HepG2 (cell line): ENCODE measurements around the gene WLS. TPM values are rescaled to one million over a fixed set of nuclear protein-coding genes. Genes with fewer than 3 reads are reported as not detected.

Experiments
- ATAC-seq: fragments of 200-7000 bp; cut with Tn5 transposase; 3 replicates; pipeline ENCODE4 v1.9.1; 2020; ENCODE audit warnings: mild to moderate bottlenecking, moderate library complexity
- BruUV-seq: library from RNA; stranded (reverse); fragments of 400-500 nt; replicated peaks from 2 replicates; lab custom pipeline; 2021; lab: Mats Ljungman, UMichigan
- CTCF ChIA-PET: fragments of 300-600 bp; formaldehyde crosslinking; extraction: SDS; loops from one replicate; lab custom pipeline; 2021; ENCODE audit warnings: low total read pairs, inconsistent platforms, low intra/inter-chr PET ratio; lab: Yijun Ruan, JAX
- POLR2A ChIA-PET: fragments of 350-600 bp; sonication (Branson Sonifier 250); formaldehyde crosslinking; loops from one replicate; lab custom pipeline; 2020; ENCODE audit warnings: antibody characterized with exemption, inconsistent platforms; lab: Yijun Ruan, JAX
- DNase-seq: peaks from one replicate; pipeline ENCODE4 v3.0.0-alpha.2; 2015; ENCODE audit warnings: low spot score
- FAIRE-seq: peaks from 3 replicates; lab custom pipeline; 2011; peaks lifted over from hg19 to GRCh38; lab: Jason Lieb, UNC
- H2AFZ ChIP-seq: one replicate; pipeline ENCODE4 v1.6.1; 2011; ENCODE audit warnings: low read length, inconsistent platforms
- H3K27ac ChIP-seq: fragments of 300-600 bp; 3 replicates; pipeline ENCODE4 v1.8.0; 2011; ENCODE audit warnings: mixed run types, mild to moderate bottlenecking, mixed read lengths, low read length, inconsistent platforms; ENCODE audit not compliant: insufficient read depth; ENCODE audit errors: extremely low read length
- H3K27me3 ChIP-seq, 2 experiments: fragments of 200-600 bp in 1 of 2; 2 replicates in 1 of 2; 3 replicates in 1 of 2; pipeline versions ENCODE4 v1.6.0 to v1.8.0; 2011; ENCODE audit warnings: low read length in 2 of 2, mild to moderate bottlenecking in 2 of 2, moderate library complexity in 2 of 2, inconsistent platforms in 1 of 2; ENCODE audit not compliant: insufficient read depth in 2 of 2, control insufficient read depth in 1 of 2
- H3K36me3 ChIP-seq, 2 experiments: fragments of 200-600 bp in 1 of 2; replicated peaks in 1 of 2; 2 replicates in 1 of 2; 3 replicates in 1 of 2; pipeline versions ENCODE4 v1.5.1 to v1.8.0; 2011; ENCODE audit warnings: low read length in 2 of 2, inconsistent platforms in 1 of 2; ENCODE audit not compliant: insufficient read depth in 2 of 2, control insufficient read depth in 1 of 2
- H3K4me1 ChIP-seq: 2 replicates; pipeline ENCODE4 v1.5.1; 2012; ENCODE audit warnings: low read length, inconsistent platforms; ENCODE audit not compliant: insufficient read depth
- H3K4me2 ChIP-seq: 2 replicates; pipeline ENCODE4 v1.6.0; 2011; ENCODE audit warnings: low read depth, low read length, inconsistent platforms
- H3K4me3 ChIP-seq, 3 experiments: fragments of 200-600 bp in 1 of 3; sonication (generic), shearing (Covaris generic) in 1 of 3; replicated peaks in 1 of 3; 2 replicates each; pipeline ENCODE4 v1.5.1; 2011 to 2016; ENCODE audit warnings: low read length in 3 of 3, inconsistent platforms in 2 of 3, low read depth in 2 of 3, mild to moderate bottlenecking in 2 of 3, control low read depth in 1 of 3, mixed read lengths in 1 of 3; ENCODE audit not compliant: insufficient read depth in 1 of 3
- H3K79me2 ChIP-seq: one replicate; pipeline ENCODE4 v1.6.1; 2011; ENCODE audit warnings: low read length, inconsistent platforms; ENCODE audit not compliant: insufficient read depth
- H3K9ac ChIP-seq: 2 replicates; pipeline ENCODE4 v1.6.0; 2011; ENCODE audit warnings: mild to moderate bottlenecking, low read depth, low read length, inconsistent platforms; ENCODE audit not compliant: insufficient read depth
- H3K9me3 ChIP-seq: 2 replicates; pipeline ENCODE4 v1.5.1; 2012; ENCODE audit warnings: mild to moderate bottlenecking, low read length
- H4K20me1 ChIP-seq: 2 replicates; pipeline ENCODE4 v1.6.0; 2011; ENCODE audit warnings: inconsistent platforms, mild to moderate bottlenecking, low read length, moderate library complexity; ENCODE audit not compliant: insufficient read depth
- ATAD3A ChIP-seq: sonication (generic); formaldehyde crosslinking; IDR thresholded peaks from 2 replicates; pipeline ENCODE4 v1.4.0; 2020; ENCODE audit warnings: missing genetic modification reagents
- ATF1 ChIP-seq: IDR thresholded peaks from 2 replicates; pipeline ENCODE4 v1.6.1; 2016; ENCODE audit warnings: mild to moderate bottlenecking, control low read depth
- ESRRA ChIP-seq: sonication (generic); formaldehyde crosslinking; IDR thresholded peaks from 2 replicates; pipeline ENCODE4 v1.5.1; 2020; ENCODE audit warnings: mild to moderate bottlenecking, low read depth, missing genetic modification reagents
- GABPB1 ChIP-seq: IDR thresholded peaks from 2 replicates; pipeline ENCODE4 v1.6.1; 2016; ENCODE audit warnings: mild to moderate bottlenecking, missing genetic modification reagents, moderate library complexity, missing compliant biosample characterization
- HES4 ChIP-seq: sonication (generic); formaldehyde crosslinking; IDR thresholded peaks from 2 replicates; pipeline ENCODE4 v1.9.0; 2021; ENCODE audit warnings: mild to moderate bottlenecking, missing genetic modification reagents, borderline replicate concordance
- HOXA9 ChIP-seq: sonication (generic); formaldehyde crosslinking; IDR thresholded peaks from 2 replicates; pipeline ENCODE4 v1.8.1; 2022; ENCODE audit warnings: missing genetic modification reagents, mild to moderate bottlenecking, moderate library complexity, borderline replicate concordance
- HOXD1 ChIP-seq: sonication (generic); formaldehyde crosslinking; IDR thresholded peaks from 2 replicates; pipeline ENCODE4 v1.5.0; 2020; ENCODE audit warnings: missing genetic modification reagents
- MZF1 ChIP-seq: sonication (generic); formaldehyde crosslinking; IDR thresholded peaks from 2 replicates; pipeline ENCODE4 v1.8.1; 2023; ENCODE audit warnings: mild to moderate bottlenecking, missing genetic modification reagents, borderline replicate concordance
- WIZ ChIP-seq: sonication (generic); formaldehyde crosslinking; IDR thresholded peaks from 2 replicates; pipeline ENCODE4 v1.5.1; 2020; ENCODE audit warnings: mild to moderate bottlenecking, missing genetic modification reagents
- ZNF660 ChIP-seq: sonication (generic); formaldehyde crosslinking; IDR thresholded peaks from 2 replicates; pipeline ENCODE4 v1.5.1; 2020; ENCODE audit warnings: mild to moderate bottlenecking, low read depth, missing genetic modification reagents, borderline replicate concordance
- ZNF678 ChIP-seq: sonication (generic); formaldehyde crosslinking; IDR thresholded peaks from 2 replicates; pipeline ENCODE4 v1.4.0; 2020; ENCODE audit warnings: mild to moderate bottlenecking, missing genetic modification reagents
- ZNF740 ChIP-seq: sonication (generic); formaldehyde crosslinking; IDR thresholded peaks from 2 replicates; pipeline ENCODE4 v1.4.0; 2020; ENCODE audit warnings: missing genetic modification reagents
- WGBS: methylation state at CpG from one replicate; pipeline ENCODE4 v1.1.6; 2017; ENCODE audit warnings: low lambda C conversion rate; 5-methylcytosine and 5-hydroxymethylcytosine counted together
- in situ Hi-C: cut with HindIII; loops from 2 replicates; pipeline ENCODE4 v1.10.0; 2017; ENCODE audit warnings: low pct_unique_long_range_greater_than_20kb; ENCODE audit not compliant: extremely low pct_ligation_motif_present
- intact Hi-C: fragments of 100-400 bp; cut with micrococcal nuclease; formaldehyde crosslinking; loops from one replicate; pipeline ENCODE4 v1.10.0; 2022; ENCODE audit not compliant: unreplicated experiment
- polyA plus RNA-seq, 8 experiments: library from polyadenylated mRNA; depleted of rRNA in 3 of 8; stranded (reverse) in 7 of 8; unstranded in 1 of 8; fragments of >200 nt; fragmentation: Illumina TruSeq in 4 of 8; extraction: Trizol in 4 of 8; gene quantifications; 2 replicates each; pipeline versions ENCODE4 v1.2.1 to v1.2.3, GENCODE V29; 2011 to 2016; ENCODE audit warnings: low read depth in 4 of 8, missing spikeins in 1 of 8, mixed read lengths in 1 of 8; ENCODE audit not compliant: insufficient read depth in 1 of 8
- total RNA-seq, 5 experiments: library from RNA; depleted of rRNA; stranded (reverse); fragments of >200 nt; fragmentation: Illumina TruSeq; extraction: Trizol; gene quantifications; 2 replicates each; pipeline ENCODE4 v1.2.3, GENCODE V29; 2016; ENCODE audit warnings: low read depth in 1 of 5

Gene WLS
- total and polyA plus RNA-seq, 2 of the 13 experiments (the other 11 are each of a cell fraction or from before 2014, with no cell fraction given), result not detected

GRCh38 chr1:68210829-68211228, 21.5 kb downstream of the WLS start:
- Histone ChIP-seq H3K9me3 (no peaks in the 10 kb centered on the region), H3K27ac (no peak overlapping the region), H4K20me1 (no peaks in the 10 kb centered on the region), H3K4me2 (no peak overlapping the region), H3K9ac (no peak overlapping the region), H2AFZ (no peak overlapping the region), H3K4me1 (no peaks in the 10 kb centered on the region), H3K4me3 (no peak overlapping the region), H3K27me3 (no peaks in the 10 kb centered on the region), H3K79me2 (no peaks in the 10 kb centered on the region), H3K36me3 (no peaks in the 10 kb centered on the region)
- intact Hi-C loops (no loop called here), in situ Hi-C loops (no loop called here)
- no peak for ATAC-seq
- no peak for FAIRE-seq
- CTCF ChIA-PET, result no interaction called here
- no TSS peak for BruUV-seq
- POLR2A ChIA-PET, result no interaction called here
- 25% methylated on average over 2 of the region's 2 CpGs for WGBS
- TF ChIP-seq WIZ (CRISPR knock-in tag) (no peak), ZNF678 (CRISPR knock-in tag) (no peak), HES4 (CRISPR knock-in tag) (no peak)
- no peak for DNase-seq

GRCh38 chr1:68210027-68210426, 22.3 kb downstream of the WLS start:
- Histone ChIP-seq H3K36me3 (no peaks in the 10 kb centered on the region), H3K9ac (no peak overlapping the region), H3K9me3 (no peaks in the 10 kb centered on the region), H3K4me1 (no peaks in the 10 kb centered on the region), H3K27me3 (no peaks in the 10 kb centered on the region), H3K79me2 (no peaks in the 10 kb centered on the region), H3K27ac (no peak overlapping the region), H3K4me2 (no peak overlapping the region), H2AFZ (no peak overlapping the region), H4K20me1 (no peaks in the 10 kb centered on the region), H3K4me3 (no peak overlapping the region)
- intact Hi-C loops, result no loop called here
- DNase-seq (no peak), ATAC-seq (no peak), FAIRE-seq (no peak)
- BruUV-seq, result no TSS peak
- in situ Hi-C loops, result no loop called here
- no peak for TF ChIP-seq ZNF660 (CRISPR knock-in tag)
- TF ChIP-seq MZF1 (CRISPR knock-in tag), result no peak
- TF ChIP-seq ATAD3A (CRISPR knock-in tag), result no peak
- no peak for TF ChIP-seq HOXA9
- no peak for TF ChIP-seq ATF1 (CRISPR knock-in tag)
- no peak for TF ChIP-seq ESRRA (CRISPR knock-in tag)
- TF ChIP-seq ZNF740, result no peak
- no peak for TF ChIP-seq HOXD1 (CRISPR knock-in tag)
- no peak for TF ChIP-seq GABPB1 (CRISPR knock-in tag)
- CTCF ChIA-PET, result no interaction called here
- POLR2A ChIA-PET, result no interaction called here
